ENCODE data around the gene ICAM2.

The ICAM2 gene

GRCh38 chr17:64020056-64020766, at the start of gene ICAM2:
Gene ICAM2 (minus strand): TSS chr17:64020633. CDS start chr17:64006691, 13,942 bp downstream.
- DNase-seq, result peak; percentile 59

GRCh38 chr17:64070213-64070612, 49.8 kb upstream of the ICAM2 start:
- DNase-seq, result no peak

GRCh38 chr17:64069143-64069542, 48.7 kb upstream of the ICAM2 start:
- DNase-seq, result no peak

GRCh38 chr17:64067657-64068056, 47.2 kb upstream of the ICAM2 start:
- no peak for DNase-seq

- DNase-seq, result no peak
These were observed 46.3 kb upstream of the ICAM2 start for GRCh38 chr17:64066716-64067115.

- DNase-seq, result no peak
These were observed 44.7 kb upstream of the ICAM2 start for GRCh38 chr17:64065161-64065560.

GRCh38 chr17:64064331-64064730, 43.9 kb upstream of the ICAM2 start:
- DNase-seq, result no peak

GRCh38 chr17:64063766-64064224, 43.4 kb upstream of the ICAM2 start:
- DNase-seq, result peak; percentile 49

GRCh38 chr17:64063088-64063487, 42.7 kb upstream of the ICAM2 start:
- no peak for DNase-seq

GRCh38 chr17:64061178-64061898, 40.9 kb upstream of the ICAM2 start:
- no peak for DNase-seq

GRCh38 chr17:64060331-64060730, 39.9 kb upstream of the ICAM2 start:
- DNase-seq, result no peak

- DNase-seq, result no peak
These were observed 39.3 kb upstream of the ICAM2 start for GRCh38 chr17:64059756-64060155.

GRCh38 chr17:64058621-64059020, 38.2 kb upstream of the ICAM2 start:
- no peak for DNase-seq

GRCh38 chr17:64057701-64058263, 37.3 kb upstream of the ICAM2 start:
- DNase-seq, result no peak

- DNase-seq, result peak; percentile 9
These were observed 36.0 kb upstream of the ICAM2 start for GRCh38 chr17:64056269-64057005.

GRCh38 chr17:64055183-64056142, 35.0 kb upstream of the ICAM2 start:
- DNase-seq, result no peak

GRCh38 chr17:64054304-64054703, 33.9 kb upstream of the ICAM2 start:
- DNase-seq, result no peak

- no peak for DNase-seq
These were observed 32.7 kb upstream of the ICAM2 start for GRCh38 chr17:64053101-64053500.

GRCh38 chr17:64051153-64051552, 30.7 kb upstream of the ICAM2 start:
- no peak for DNase-seq

- DNase-seq, result no peak
These were observed 28.4 kb upstream of the ICAM2 start for GRCh38 chr17:64048805-64049204.

- no peak for DNase-seq
These were observed 24.7 kb upstream of the ICAM2 start for GRCh38 chr17:64045176-64045575.

All from NCI-H69 (cell line).